Activated naive CD4-positive, alpha-beta T cell treated with anti-CD3 and anti-CD28 coated beads, Interleukin-2, amount 10 ng/mL, durations not matched to agents 7 days and 5 days (primary cell): ENCODE data around the gene HABP2.

Experiments used
- CTCF ChIA-PET: fragments of 350-600 bp; sonication (Branson Sonifier 250); formaldehyde crosslinking; loops from one replicate; lab custom pipeline; 2021; ENCODE audit warnings: antibody characterized with exemption; lab: Charles Lee
- DNase-seq: peaks from one replicate; pipeline ENCODE4 v3.0.0-alpha.2; 2020
- H3K27ac Mint-ChIP-seq: one replicate; pipeline ENCODE4 v1.8.0; 2021; ENCODE audit warnings: mild to moderate bottlenecking, moderate library complexity, mixed read lengths
- H3K27me3 Mint-ChIP-seq: one replicate; pipeline ENCODE4 v1.8.0; 2021; ENCODE audit warnings: mild to moderate bottlenecking, mixed read lengths
- H3K36me3 Mint-ChIP-seq: one replicate; pipeline ENCODE4 v1.8.0; 2021; ENCODE audit warnings: mixed read lengths
- H3K4me1 Mint-ChIP-seq: one replicate; pipeline ENCODE4 v1.8.0; 2021; ENCODE audit warnings: mixed read lengths
- H3K4me3 Mint-ChIP-seq: one replicate; pipeline ENCODE4 v1.8.0; 2021; ENCODE audit warnings: mild to moderate bottlenecking, moderate library complexity, mixed read lengths
- H3K9me3 Mint-ChIP-seq: one replicate; pipeline ENCODE4 v1.8.0; 2021; ENCODE audit warnings: mixed read lengths

Gene HABP2

GRCh38 chr10:113628607-113629153, 75.8 kb downstream of the HABP2 start:
- Mint-ChIP-seq H3K9me3 (no peaks in the 10 kb centered on the region), H3K27me3 (peaks cover 12% of the 10 kb centered on the region), H3K27ac (no peak overlapping the region), H3K36me3 (no peaks in the 10 kb centered on the region), H3K4me1 (no peaks in the 10 kb centered on the region), H3K4me3 (no peak overlapping the region)
- DNase-seq = no peak
- CTCF ChIA-PET = no interaction called here

- no peaks in the 10 kb centered on the region for H3K36me3 Mint-ChIP-seq
- DNase-seq = no peak
- H3K4me3 Mint-ChIP-seq = no peak overlapping the region
- no peaks in the 10 kb centered on the region for H3K9me3 Mint-ChIP-seq
- peaks cover 6% of the 10 kb centered on the region for H3K27me3 Mint-ChIP-seq
- H3K4me1 Mint-ChIP-seq = no peaks in the 10 kb centered on the region
- CTCF ChIA-PET = no interaction called here
- no peak overlapping the region for H3K27ac Mint-ChIP-seq
These were observed 78.2 kb downstream of the HABP2 start for GRCh38 chr10:113630929-113631533.

GRCh38 chr10:113631684-113632367, 79.0 kb downstream of the HABP2 start:
- no peak overlapping the region for H3K27ac Mint-ChIP-seq

More at GRCh38 chr10:113631684-113632367, 79.0 kb downstream of the HABP2 start:
- no peaks in the 10 kb centered on the region for H3K4me1 Mint-ChIP-seq
- H3K4me3 Mint-ChIP-seq = no peak overlapping the region
- H3K36me3 Mint-ChIP-seq = no peaks in the 10 kb centered on the region
- no peaks in the 10 kb centered on the region for H3K9me3 Mint-ChIP-seq
- no peak for DNase-seq
- H3K27me3 Mint-ChIP-seq = peaks cover 8% of the 10 kb centered on the region
- CTCF ChIA-PET = no interaction called here
